Measurements from ENCODE around the gene PEX26. TPM values are rescaled to one million over a fixed set of nuclear protein-coding genes. Genes with fewer than 3 reads are reported as not detected.

The PEX26 gene
- total and polyA plus RNA-seq, 2 donors (not counting 3 experiments of a cell fraction or from before 2014, with no cell fraction given), result 25.6 to 44.4 TPM

- H3K9ac ChIP-seq (replicated peaks; ENCODE audit: extremely low read depth, insufficient read depth, low read length), result no peak overlapping the region
- peaks cover 14% of the 10 kb centered on the region for H3K4me1 ChIP-seq (ENCODE audit: control insufficient read depth, extremely low read depth, insufficient read depth, low read length)
- H2AFZ ChIP-seq (ENCODE audit: low read depth, low read length), result no peak overlapping the region
- DNase-seq (ENCODE audit: low read depth, low spot score) (no peak), FAIRE-seq (no peak)
- no peaks in the 10 kb centered on the region for H3K79me2 ChIP-seq (ENCODE audit: control insufficient read depth, insufficient read depth, low read length)
- no peaks in the 10 kb centered on the region for H3K9me3 ChIP-seq (replicated peaks; ENCODE audit: control insufficient read depth, insufficient read depth, low read length)
- no peaks in the 10 kb centered on the region for H3K9me1 ChIP-seq (replicated peaks; ENCODE audit: control insufficient read depth, extremely low read depth, insufficient read depth, low read length)
- no peak overlapping the region for H3K4me3 ChIP-seq (replicated peaks in 1 of 3; ENCODE audit: insufficient read depth in 1 of 3, low read depth in 1 of 3, low read length in 3 of 3)
- H3K27ac ChIP-seq (ENCODE audit: insufficient read depth, low read depth, low read length), result no peak overlapping the region
- no peak for TF ChIP-seq EZH2 (IDR thresholded peaks at IDR 0.05; ENCODE audit: borderline replicate concordance, low read depth, low read length, severe bottlenecking)
- no peak for TF ChIP-seq MYC (IDR thresholded peaks at IDR 0.05; ENCODE audit: low read depth, low read length)
- TF ChIP-seq POLR2AphosphoS5 (IDR thresholded peaks at IDR 0.05; ENCODE audit: insufficient read depth, low read depth, low read length), result no peak
- TF ChIP-seq MAX (IDR thresholded peaks at IDR 0.05; ENCODE audit: insufficient read depth, insufficient read length), result no peak
- TF ChIP-seq FOS (IDR thresholded peaks at IDR 0.05; ENCODE audit: borderline replicate concordance, insufficient read depth, low read length), result no peak
- TF ChIP-seq POLR2A (IDR thresholded peaks at IDR 0.05; ENCODE audit: low read depth, low read length), result no peak
- no peak for TF ChIP-seq CTCF (IDR thresholded peaks at IDR 0.05; ENCODE audit: extremely low read depth in 1 of 2, insufficient read depth in 1 of 2, low read depth in 1 of 2, low read length in 2 of 2)
- TF ChIP-seq GATA2 (IDR thresholded peaks at IDR 0.05; ENCODE audit: insufficient read depth, insufficient read length, low read depth, low read length), result no peak
- TF ChIP-seq JUN (IDR thresholded peaks at IDR 0.05; ENCODE audit: borderline replicate concordance, insufficient read depth, insufficient read length, low read depth), result no peak
- dilution Hi-C loops (cut with MboI; ENCODE audit: extremely low pct_ligation_motif_present, low sequenced_read_pairs) (no loop called here), intact Hi-C loops (cut with micrococcal nuclease) (no loop called here)
- H3K4me2 ChIP-seq (ENCODE audit: insufficient read depth, low read length), result no peak overlapping the region
- H3K36me3 ChIP-seq (ENCODE audit: control insufficient read depth in 2 of 2, extremely low read depth in 1 of 2, insufficient read depth in 2 of 2, low read length in 2 of 2), result no peaks in the 10 kb centered on the region
- ChIA-PET POLR2A (no interaction called here), CTCF (no interaction called here)
- H4K20me1 ChIP-seq (replicated peaks; ENCODE audit: control insufficient read depth, extremely low read depth, insufficient read depth, low read length), result no peaks in the 10 kb centered on the region
- BruUV-seq (replicated peaks), result no TSS peak
- H3K27me3 ChIP-seq (ENCODE audit: control insufficient read depth in 2 of 2, insufficient read depth in 2 of 2, low read length in 2 of 2), result no peaks in the 10 kb centered on the region
These were observed 38.1 kb downstream of the PEX26 start for GRCh38 chr22:18115906-18116371.

All from endothelial cell of umbilical vein (primary cell).